Measurements from ENCODE around the gene IGFBP3. TPM values are rescaled to one million over a fixed set of nuclear protein-coding genes. Genes with fewer than 3 reads are reported as not detected.

The IGFBP3 gene
- total RNA-seq, 2 experiments from 2014 or later: 0.82 to 1.3 TPM

DNA sequence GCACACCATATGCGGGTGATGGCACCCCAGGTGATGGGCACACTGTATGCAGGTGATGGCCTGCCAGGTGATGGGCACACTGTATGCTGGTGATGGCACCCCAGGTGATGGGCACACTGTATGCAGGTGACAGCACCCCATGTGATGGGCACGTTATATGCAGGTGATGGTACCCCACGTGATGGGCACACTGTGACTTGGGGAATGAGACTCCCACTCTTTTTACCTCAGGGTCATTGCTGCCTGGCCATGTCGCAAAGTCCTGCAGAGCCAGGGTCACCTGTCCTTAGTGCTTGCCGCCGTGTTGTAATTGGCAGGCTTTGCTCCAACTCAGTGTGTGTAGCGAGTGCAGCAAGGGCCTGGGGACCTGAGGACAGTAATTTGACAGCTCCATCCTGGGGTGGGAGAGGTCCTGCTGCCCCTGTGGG is 40.6 kb downstream of the IGFBP3 start:
- CTCF ChIA-PET: no interaction called here
- POLR2A ChIA-PET: no interaction called here

DNA sequence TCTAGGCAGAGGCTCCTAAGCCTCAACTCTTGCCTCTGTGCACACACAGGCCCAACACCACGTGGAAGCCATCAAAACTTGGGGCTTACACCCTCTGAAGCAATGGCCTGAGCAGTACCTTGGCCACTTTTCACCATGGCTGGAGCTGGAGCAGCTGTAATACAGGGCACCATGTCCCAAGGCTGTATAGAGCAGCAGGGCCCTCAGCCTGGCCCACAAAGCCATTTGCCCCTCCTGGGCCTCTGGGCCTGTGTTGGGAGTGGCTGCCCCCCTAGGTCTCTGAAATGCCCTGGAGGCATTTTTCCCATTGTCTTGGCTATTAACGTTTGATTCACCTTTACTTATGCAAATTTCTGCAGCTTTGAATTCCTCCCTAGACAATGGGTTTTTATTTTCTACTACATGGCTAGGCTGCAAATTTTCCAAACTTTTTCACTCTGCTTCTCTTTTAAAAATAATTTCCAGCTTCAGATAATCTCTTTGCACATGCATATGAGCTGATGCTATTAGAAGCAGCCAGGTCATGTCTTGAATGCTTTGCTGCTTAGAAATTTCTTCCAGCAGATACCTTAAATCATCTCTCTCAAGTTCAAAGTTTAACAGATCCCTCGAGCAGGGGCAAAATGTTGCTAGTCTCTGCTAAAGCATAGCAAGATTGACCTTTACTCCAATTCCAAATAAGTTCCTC is 42.5 kb downstream of the IGFBP3 start:
- ChIA-PET POLR2A (no interaction called here), CTCF (no interaction called here)

DNA sequence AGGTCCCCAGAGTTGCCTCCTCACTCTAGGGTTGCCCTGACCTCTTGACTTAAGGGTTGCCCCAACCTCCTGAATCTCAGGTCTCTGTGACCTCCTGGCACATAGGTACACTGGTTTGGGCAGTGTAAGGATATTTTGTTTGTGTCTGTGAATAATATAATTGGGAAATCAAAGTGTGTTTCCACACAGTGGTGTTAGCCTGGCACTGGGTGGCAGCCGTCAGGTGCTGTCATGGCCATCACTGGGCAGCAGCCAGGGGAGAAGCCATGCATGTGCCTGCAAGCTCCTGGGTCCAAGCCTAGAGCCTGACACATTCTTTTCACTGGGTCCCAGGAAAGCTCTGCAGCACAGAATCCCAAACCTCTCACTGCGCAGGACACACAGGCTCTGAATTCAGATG is 44.6 kb downstream of the IGFBP3 start:
- CTCF ChIA-PET: no interaction called here
- POLR2A ChIA-PET: no interaction called here

DNA sequence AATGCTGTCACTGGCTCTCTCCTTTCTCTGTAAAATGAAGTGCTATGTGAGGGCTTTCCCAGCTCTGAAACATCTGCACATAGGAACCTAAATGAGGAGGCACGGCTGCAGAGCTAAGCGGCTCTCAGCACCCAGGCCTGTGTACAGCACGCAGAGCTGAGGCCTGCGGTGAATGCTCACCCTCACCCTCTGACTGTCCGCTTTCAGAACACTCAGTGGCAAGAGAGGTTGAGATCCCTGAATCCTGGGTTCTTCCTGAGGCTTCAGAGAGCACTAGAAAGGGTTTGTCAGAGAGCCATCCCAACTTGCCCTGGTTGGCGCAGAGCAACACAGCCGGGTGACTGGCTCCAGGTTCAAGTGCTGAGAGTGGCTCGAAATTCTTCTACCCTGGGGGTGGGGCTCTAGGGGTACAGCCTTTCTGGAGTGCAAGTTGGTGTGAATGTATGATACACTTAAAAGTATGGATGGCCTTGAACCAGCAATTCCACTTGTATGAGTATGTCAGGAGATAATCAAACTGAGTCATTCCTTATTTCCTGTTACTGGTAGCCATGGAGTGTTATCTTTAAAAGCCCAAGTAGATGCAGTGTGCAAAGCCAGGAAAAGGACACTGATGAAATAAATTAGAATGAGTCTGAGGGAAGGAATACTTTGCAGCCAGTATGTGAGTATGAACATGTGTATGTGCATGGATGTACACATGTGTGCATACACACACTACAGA is 46.5 kb downstream of the IGFBP3 start:
- CTCF ChIA-PET: no interaction called here
- POLR2A ChIA-PET: no interaction called here

DNA sequence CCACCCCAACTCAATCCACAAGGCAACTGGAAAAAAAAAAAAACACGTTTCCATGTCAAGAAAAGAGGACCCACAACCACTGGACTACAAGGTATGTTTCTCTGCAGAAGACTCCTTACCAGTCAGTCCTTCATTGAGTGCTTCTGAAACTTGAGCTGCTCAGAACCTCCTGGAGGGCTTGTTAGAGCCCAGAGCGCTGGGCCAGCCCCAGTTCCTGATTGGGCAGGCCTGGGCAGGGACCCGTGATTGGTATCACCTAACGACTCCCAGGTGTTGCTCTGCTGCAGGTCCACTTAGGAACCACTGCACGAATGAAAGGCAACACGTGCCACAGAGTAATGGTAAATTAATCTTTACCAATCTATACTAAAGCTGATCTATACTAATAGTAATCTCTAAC is 47.7 kb downstream of the IGFBP3 start:
- ChIA-PET CTCF (no interaction called here), POLR2A (no interaction called here)

DNA sequence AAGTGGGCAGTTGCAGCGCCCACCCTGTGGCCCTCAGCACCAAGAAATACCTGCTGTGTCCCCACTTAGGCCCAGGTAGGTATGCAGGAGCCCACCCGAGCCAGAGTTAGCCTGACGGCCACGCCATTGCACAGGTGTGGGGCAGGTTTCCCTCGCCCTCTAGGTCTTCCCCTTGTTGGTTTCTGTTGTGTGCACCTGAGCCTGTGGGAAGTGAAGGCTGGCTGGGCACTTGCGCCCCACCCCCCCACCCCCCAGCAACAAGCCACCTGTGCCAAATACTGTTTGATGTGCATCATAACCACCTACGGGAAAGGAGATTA is 48.1 kb downstream of the IGFBP3 start, which contains the start of gene CCDC201:
Gene CCDC201, minus strand, starts transcription at position 48 of the 320 bp plus-strand sequence. CDS start 75 bp downstream, outside the sequence.
- ChIA-PET POLR2A (no interaction called here), CTCF (no interaction called here)

DNA sequence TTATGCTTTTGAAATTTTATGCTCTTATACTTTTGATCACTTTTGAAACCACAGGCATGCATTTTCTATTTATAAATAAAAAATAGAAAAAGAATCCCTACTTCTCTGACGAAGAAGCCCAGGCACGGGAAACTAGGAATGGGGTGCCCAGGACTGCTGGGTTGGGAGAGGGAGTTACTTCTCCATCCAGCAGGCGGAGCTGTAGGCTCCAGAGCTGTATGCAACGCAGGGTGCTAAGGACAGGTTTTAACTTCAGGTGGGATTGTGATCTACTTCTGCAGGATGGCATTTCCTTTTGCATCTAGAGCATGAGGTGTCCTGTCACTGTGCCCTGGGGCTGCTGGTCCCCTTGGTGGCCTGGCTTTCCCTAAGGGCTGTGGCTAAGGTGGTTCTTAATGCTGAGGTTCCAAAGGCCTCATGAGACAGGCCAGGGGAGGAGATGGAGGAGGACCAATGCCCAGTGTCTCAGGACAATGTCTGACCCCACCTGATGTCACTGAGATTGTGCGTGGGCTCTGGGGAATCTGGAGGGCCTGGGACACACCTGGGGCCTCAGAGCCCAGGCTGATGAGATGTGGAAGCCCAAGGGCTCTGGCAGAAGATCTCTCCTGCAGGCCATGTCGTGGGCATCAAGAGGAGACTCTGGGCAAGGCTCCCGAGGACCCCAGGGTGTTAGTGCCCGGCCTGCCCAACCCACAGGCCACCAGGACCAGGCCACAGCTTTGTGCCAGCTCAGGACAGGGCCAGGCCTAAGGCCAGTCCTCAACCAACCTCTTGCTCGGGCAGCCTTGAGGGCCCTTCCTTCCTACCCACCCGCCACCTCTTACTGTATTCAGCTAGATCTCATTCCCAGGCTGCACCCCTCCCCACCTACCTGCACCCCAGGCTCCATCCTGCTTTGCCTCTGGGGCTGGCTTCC is 48.7 kb downstream of the IGFBP3 start:
- ChIA-PET POLR2A (no interaction called here), CTCF (no interaction called here)

DNA sequence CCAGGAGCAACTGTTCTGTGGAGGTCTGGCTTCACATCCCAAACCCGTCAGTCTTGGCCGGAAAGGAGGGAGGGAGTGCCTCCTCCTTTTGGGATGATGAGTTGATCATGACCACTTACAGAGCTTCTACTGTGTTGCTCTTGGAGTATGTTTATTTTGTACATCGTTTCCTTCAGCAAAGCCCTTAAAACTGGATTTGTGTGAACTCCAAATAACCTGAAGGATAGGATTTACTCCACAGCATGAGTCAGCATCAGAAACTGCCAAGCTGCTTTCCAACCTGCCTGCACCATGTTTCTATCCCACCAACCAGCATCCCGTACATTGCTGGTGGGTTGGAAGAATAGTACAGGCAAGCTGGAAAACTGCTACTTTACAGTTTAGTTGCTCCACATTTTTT is 51.6 kb downstream of the IGFBP3 start:
- ChIA-PET CTCF (interaction anchor here (1.4 kb wide), 1 partner anchor 15 kb away, joined by 4 read pairs; no protein-coding TSS in a partner anchor), POLR2A (no interaction called here)

DNA sequence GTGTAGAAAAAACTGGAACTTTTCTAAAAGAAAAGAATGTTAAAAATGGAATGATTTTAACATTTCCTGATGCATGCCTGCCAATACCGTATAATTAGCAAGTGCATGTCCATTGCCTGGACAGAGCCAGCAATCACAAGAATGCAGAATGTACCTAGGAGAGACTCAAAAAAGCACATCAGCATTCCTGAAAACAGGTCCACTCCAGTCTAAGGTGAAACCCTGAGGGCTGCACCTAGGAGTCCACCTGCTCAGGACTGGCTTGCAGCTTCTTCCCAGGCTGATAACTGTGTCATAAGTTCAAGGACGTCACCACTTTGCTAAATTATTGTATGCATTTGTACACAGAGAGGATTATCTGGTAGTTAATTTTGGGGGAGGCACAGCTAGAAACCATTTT is 53.6 kb downstream of the IGFBP3 start:
- POLR2A ChIA-PET: no interaction called here
- CTCF ChIA-PET: no interaction called here

DNA sequence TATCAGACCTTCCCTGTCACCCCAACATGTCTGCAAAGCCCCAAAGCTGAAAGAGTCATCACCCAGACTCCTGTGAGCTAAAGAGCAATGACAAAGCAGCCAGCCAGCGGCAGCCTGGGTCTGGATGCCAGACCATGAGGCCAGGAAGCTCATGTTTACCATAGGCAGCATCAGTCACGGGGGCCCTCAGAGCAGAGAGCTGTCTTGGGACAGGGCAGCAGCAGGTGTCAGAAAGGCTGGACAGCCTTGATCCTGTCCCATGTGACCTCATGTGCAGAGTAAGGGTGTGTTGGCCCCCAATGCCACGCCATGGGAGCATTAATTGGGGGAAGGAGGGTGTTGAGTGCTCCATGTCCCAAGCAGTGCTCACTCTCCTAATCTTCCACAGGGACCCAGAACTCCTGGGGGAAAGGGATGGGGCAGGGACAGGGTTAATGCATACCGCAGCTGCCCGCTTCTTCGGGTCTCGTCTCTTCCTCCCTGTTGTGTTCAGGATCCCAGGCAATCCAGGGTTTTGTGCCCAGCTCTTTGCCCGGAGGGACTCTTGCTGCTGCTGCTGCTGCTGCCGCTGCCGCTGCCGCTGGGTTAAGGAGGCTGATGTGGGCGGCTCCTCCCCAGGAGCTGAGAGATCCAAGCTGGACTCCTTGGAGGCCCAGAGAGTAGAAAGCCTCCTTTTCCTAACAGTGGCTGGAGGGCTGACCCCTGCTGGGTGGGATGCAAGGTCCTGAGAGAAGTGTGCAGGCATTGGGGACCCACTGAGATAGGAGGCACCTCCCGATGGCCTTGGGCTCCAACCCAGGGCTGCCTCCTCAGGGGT is 55.3 kb downstream of the IGFBP3 start:
- CTCF ChIA-PET: no interaction called here
- POLR2A ChIA-PET: no interaction called here

DNA sequence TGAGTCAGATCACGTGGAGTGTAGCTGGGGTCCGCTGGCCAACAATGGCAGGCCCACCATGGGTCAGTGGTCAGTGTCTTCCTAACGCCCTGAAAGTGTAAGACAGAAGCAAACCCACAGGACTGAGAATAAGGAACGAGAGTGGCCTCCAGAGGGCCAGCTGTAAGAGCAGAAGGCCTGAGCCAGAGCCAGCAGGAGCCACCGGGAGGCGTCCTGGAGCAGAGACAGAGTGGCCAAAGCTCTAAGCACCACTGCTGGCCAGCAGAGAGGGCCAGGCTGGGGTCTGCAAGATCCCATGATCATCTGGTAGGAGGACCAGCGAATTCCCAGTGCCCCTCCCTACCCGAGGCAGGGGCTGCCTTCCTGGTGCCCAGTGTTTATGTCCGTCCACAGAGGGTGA is 57.4 kb downstream of the IGFBP3 start:
- ChIA-PET CTCF (no interaction called here), POLR2A (no interaction called here)

Other genes starting within 250 kb of the IGFBP3 start
- not detected for gene CCDC201, start 48.2 kb downstream of the IGFBP3 start, total RNA-seq
- not detected for gene IGFBP1, start 32.8 kb downstream of the IGFBP3 start, total RNA-seq

Measured in activated CD8-positive, alpha-beta memory T cell treated with anti-CD3 and anti-CD28 coated beads for 36 hours (primary cell).